H1 (cell line): ENCODE results near the gene LYL1.

Experiments used
- BRCA1 ChIP-seq: IDR thresholded peaks from 2 replicates; pipeline ENCODE4 v1.6.1; 2012; ENCODE audit warnings: low read depth, low read length, improper control_type of control experiment
- CEBPB ChIP-seq: IDR thresholded peaks from 2 replicates; pipeline ENCODE4 v1.6.1; 2012; ENCODE audit warnings: low read depth, low read length
- CHD1 ChIP-seq: IDR thresholded peaks from 2 replicates; pipeline ENCODE4 v1.6.1; 2012; ENCODE audit warnings: low read depth, low read length, improper control_type of control experiment
- CHD2 ChIP-seq: IDR thresholded peaks from 2 replicates; pipeline ENCODE4 v1.6.1; 2012; ENCODE audit warnings: low read length, improper control_type of control experiment
- HDAC2 ChIP-seq, 2 experiments: fragments of 300-600 bp in 1 of 2; sonication (generic) in 1 of 2; IDR thresholded peaks; 2 replicates each; pipeline ENCODE4 v1.6.1; 2011 to 2012; ENCODE audit warnings: low read depth in 2 of 2, low read length in 2 of 2, mild to moderate bottlenecking in 2 of 2, moderate library complexity in 2 of 2, borderline replicate concordance in 1 of 2, inconsistent platforms in 1 of 2
- POLR2AphosphoS5 ChIP-seq: IDR thresholded peaks from 2 replicates; pipeline ENCODE4 v1.6.1; 2011; ENCODE audit warnings: low read depth, low read length
- TCF12 ChIP-seq: IDR thresholded peaks from 2 replicates; pipeline ENCODE4 v1.6.1; 2011; ENCODE audit warnings: low read depth, mild to moderate bottlenecking, low read length
- TEAD4 ChIP-seq: IDR thresholded peaks from 2 replicates; pipeline ENCODE4 v1.6.1; 2012; ENCODE audit warnings: low read depth, low read length, inconsistent platforms, mixed read lengths
- YY1 ChIP-seq: IDR thresholded peaks from 2 replicates; pipeline ENCODE4 v1.6.1; 2011; ENCODE audit warnings: low read depth, mild to moderate bottlenecking, low read length
- ZNF274 ChIP-seq: IDR thresholded peaks from 2 replicates; pipeline ENCODE4 v1.7.0; 2012; ENCODE audit warnings: low read length, borderline replicate concordance; ENCODE audit errors: extremely low read depth
- TF ChIP-seq, protein P1 (sequence below), 3 experiments: IDR thresholded peaks; 1 replicate in 2 of 3; 2 replicates in 1 of 3; pipeline versions ENCODE4 v1.5.1 to v1.6.1; 2011; ENCODE audit warnings: low read length in 3 of 3, mild to moderate bottlenecking in 3 of 3, inconsistent platforms in 2 of 3, low read depth in 1 of 3, moderate library complexity in 1 of 3; ENCODE audit not compliant: insufficient read depth in 1 of 3; ENCODE audit errors: control extremely low read depth in 1 of 3
- TF ChIP-seq, protein P2 (sequence below): IDR thresholded peaks from 2 replicates; pipeline ENCODE4 v1.6.1; 2011; ENCODE audit warnings: low read length, improper control_type of control experiment
- TF ChIP-seq, protein P3 (sequence below): IDR thresholded peaks from 2 replicates; pipeline ENCODE4 v1.6.1; 2012; ENCODE audit warnings: inconsistent platforms

DNA sequence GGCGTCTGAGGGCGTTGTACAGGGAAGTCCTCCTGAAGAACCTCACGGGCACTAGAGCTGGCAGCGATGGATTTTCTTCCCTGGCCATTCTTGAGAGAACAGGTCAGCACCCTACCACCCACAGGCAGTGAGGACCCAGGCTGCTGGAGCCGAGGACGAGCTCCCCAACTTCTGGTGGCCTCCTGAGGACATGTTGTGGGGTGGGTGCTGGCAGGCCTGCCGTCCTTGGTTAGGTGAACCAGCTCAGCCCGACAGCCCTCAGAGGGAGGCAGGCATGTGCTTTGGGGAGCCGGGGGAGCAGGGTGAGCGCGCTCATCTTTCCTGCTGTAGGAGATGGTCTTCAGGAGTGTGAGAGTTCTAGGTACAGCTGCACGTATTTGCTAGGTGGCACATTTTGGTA lies 15.4 kb downstream of the LYL1 start:
- no peak for TF ChIP-seq POLR2AphosphoS5
- TF ChIP-seq HDAC2 (IDR thresholded peaks at IDR 0.05; ENCODE audit: borderline replicate concordance in 1 of 2, low read depth in 2 of 2, low read length in 2 of 2), result no peak
- TF ChIP-seq, protein P1, sequence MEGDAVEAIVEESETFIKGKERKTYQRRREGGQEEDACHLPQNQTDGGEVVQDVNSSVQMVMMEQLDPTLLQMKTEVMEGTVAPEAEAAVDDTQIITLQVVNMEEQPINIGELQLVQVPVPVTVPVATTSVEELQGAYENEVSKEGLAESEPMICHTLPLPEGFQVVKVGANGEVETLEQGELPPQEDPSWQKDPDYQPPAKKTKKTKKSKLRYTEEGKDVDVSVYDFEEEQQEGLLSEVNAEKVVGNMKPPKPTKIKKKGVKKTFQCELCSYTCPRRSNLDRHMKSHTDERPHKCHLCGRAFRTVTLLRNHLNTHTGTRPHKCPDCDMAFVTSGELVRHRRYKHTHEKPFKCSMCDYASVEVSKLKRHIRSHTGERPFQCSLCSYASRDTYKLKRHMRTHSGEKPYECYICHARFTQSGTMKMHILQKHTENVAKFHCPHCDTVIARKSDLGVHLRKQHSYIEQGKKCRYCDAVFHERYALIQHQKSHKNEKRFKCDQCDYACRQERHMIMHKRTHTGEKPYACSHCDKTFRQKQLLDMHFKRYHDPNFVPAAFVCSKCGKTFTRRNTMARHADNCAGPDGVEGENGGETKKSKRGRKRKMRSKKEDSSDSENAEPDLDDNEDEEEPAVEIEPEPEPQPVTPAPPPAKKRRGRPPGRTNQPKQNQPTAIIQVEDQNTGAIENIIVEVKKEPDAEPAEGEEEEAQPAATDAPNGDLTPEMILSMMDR (IDR thresholded peaks at IDR 0.05; ENCODE audit: control extremely low read depth in 1 of 3, insufficient read depth in 1 of 3, low read depth in 1 of 3, low read length in 3 of 3), result no peak
- TF ChIP-seq BRCA1, result no peak
- no peak for TF ChIP-seq CHD1
- no peak for TF ChIP-seq TEAD4
- TF ChIP-seq YY1, result no peak
- TF ChIP-seq CHD2, result no peak
- TF ChIP-seq TCF12, result no peak
- no peak for TF ChIP-seq ZNF274
- TF ChIP-seq, protein P2, sequence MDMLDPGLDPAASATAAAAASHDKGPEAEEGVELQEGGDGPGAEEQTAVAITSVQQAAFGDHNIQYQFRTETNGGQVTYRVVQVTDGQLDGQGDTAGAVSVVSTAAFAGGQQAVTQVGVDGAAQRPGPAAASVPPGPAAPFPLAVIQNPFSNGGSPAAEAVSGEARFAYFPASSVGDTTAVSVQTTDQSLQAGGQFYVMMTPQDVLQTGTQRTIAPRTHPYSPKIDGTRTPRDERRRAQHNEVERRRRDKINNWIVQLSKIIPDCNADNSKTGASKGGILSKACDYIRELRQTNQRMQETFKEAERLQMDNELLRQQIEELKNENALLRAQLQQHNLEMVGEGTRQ, result no peak
- no peak for TF ChIP-seq CEBPB
- TF ChIP-seq, protein P3, sequence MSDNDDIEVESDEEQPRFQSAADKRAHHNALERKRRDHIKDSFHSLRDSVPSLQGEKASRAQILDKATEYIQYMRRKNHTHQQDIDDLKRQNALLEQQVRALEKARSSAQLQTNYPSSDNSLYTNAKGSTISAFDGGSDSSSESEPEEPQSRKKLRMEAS, result no peak
